Measurements from ENCODE around the gene ATP23.

The ATP23 gene

DNA sequence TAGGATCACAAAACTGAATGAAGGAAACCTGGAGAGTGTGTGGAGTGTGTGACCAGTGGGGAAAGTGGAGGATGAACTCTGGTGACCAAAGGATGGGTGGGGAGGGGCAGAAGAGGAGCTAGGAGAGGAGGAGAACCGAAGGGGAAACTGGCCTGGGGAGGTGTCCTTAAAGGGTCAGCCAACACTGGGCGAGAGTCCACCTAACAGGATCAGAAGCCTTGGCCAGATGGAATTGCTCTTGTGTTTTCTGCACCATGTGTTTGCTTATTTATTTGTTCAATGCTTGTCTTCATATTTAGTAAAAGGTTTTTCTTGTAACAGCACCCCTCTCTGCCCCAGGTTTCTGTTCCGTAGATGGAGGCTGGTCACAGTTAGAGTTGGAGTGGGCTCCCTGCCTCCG, 34.5 kb upstream of the ATP23 start:
- H3K4me3 Mint-ChIP-seq: no peak overlapping the region
- peaks cover 15% of the 10 kb centered on the region for H3K27me3 Mint-ChIP-seq (ENCODE audit: low read depth)
- TF ChIP-seq, protein P1, sequence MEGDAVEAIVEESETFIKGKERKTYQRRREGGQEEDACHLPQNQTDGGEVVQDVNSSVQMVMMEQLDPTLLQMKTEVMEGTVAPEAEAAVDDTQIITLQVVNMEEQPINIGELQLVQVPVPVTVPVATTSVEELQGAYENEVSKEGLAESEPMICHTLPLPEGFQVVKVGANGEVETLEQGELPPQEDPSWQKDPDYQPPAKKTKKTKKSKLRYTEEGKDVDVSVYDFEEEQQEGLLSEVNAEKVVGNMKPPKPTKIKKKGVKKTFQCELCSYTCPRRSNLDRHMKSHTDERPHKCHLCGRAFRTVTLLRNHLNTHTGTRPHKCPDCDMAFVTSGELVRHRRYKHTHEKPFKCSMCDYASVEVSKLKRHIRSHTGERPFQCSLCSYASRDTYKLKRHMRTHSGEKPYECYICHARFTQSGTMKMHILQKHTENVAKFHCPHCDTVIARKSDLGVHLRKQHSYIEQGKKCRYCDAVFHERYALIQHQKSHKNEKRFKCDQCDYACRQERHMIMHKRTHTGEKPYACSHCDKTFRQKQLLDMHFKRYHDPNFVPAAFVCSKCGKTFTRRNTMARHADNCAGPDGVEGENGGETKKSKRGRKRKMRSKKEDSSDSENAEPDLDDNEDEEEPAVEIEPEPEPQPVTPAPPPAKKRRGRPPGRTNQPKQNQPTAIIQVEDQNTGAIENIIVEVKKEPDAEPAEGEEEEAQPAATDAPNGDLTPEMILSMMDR (IDR thresholded peaks at IDR 0.05; ENCODE audit: unreplicated experiment in 3 of 3): no peak
- no peaks in the 10 kb centered on the region for H3K9me3 Mint-ChIP-seq
- no peaks in the 10 kb centered on the region for H3K36me3 Mint-ChIP-seq (ENCODE audit: low read depth)
- peaks cover 17% of the 10 kb centered on the region for H3K4me1 Mint-ChIP-seq
- H3K27ac Mint-ChIP-seq: peak overlapping the region in 1 of 3 experiments; percentile 4

DNA sequence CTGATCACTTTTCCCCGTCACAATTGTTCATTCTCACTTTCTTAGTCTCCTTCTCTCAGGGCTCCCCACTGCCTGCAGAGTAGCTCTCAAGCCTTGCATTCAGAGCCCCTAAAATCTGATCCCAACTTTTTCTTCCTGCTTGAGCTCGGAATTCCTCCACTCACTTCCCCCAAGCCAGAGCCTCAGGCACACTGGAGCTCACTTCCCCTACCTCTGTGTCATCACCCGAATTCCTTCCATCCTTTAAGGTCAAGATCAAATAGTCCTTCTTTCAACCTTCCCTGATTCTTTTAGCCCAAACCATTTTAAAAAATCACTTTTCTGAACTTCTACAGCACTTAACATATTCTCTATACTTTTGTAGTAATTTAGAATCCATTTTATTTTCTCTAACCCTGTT, 34.1 kb upstream of the ATP23 start:
- TF ChIP-seq, protein P1 (IDR thresholded peaks at IDR 0.05; ENCODE audit: unreplicated experiment in 3 of 3): no peak
- H3K36me3 Mint-ChIP-seq (ENCODE audit: low read depth): no peaks in the 10 kb centered on the region
- H3K27me3 Mint-ChIP-seq (ENCODE audit: low read depth): peaks cover 15% of the 10 kb centered on the region
- H3K4me1 Mint-ChIP-seq: peaks cover 16% of the 10 kb centered on the region
- no peaks in the 10 kb centered on the region for H3K9me3 Mint-ChIP-seq
- H3K27ac Mint-ChIP-seq: peak overlapping the region in 1 of 3 experiments; percentile 4
- no peak overlapping the region for H3K4me3 Mint-ChIP-seq

DNA sequence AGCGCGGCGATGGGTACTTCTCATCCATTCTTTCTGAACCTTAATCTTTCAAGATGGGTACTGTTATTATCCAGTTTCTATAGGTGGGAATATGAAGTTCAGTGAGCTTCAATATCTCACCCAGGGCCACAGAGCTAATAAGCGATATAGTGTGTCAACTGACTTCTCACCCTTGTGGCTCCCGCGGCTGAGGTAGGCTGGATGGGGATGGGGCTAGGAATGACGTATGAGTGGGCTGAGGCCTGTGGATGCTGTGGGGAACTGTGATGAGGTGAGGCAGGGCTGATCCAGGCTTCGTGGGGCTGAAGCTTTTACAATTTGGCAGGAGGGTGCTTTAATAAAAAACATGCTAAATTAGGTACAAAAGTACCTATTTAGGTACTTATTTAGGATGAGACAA, 32.9 kb upstream of the ATP23 start:
- no peaks in the 10 kb centered on the region for H3K9me3 Mint-ChIP-seq
- peaks cover 19% of the 10 kb centered on the region for H3K27me3 Mint-ChIP-seq (ENCODE audit: low read depth)
- H3K36me3 Mint-ChIP-seq (ENCODE audit: low read depth): no peaks in the 10 kb centered on the region
- no peak overlapping the region for H3K4me3 Mint-ChIP-seq
- H3K27ac Mint-ChIP-seq: no peak overlapping the region
- TF ChIP-seq, protein P1 (IDR thresholded peaks at IDR 0.05; ENCODE audit: unreplicated experiment in 3 of 3): no peak
- peaks cover 11% of the 10 kb centered on the region for H3K4me1 Mint-ChIP-seq

DNA sequence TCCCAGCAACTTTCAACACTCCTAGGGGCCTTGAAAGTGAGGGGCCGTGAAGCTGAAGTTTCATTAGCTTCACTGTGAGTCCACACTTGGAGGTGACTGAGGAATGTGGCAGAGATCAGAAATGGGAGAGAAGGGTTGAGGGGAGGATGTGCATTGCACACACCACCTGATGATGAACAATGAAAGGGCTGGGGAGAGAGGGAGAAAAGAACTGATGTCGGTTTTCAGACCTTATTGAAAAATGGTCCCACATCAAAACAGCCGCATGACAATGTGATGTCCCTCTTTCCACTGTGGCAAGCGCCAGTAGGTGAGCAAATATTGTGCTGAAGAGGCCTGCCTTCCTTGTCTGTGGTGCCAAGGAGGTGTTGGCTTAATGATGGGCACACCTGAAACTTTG, 32.3 kb upstream of the ATP23 start:
- TF ChIP-seq, protein P1 (IDR thresholded peaks at IDR 0.05; ENCODE audit: unreplicated experiment in 3 of 3): no peak
- Mint-ChIP-seq H3K36me3 (ENCODE audit: low read depth) (no peaks in the 10 kb centered on the region), H3K9me3 (no peaks in the 10 kb centered on the region), H3K27ac (no peak overlapping the region), H3K4me3 (no peak overlapping the region), H3K27me3 (ENCODE audit: low read depth) (peaks cover 19% of the 10 kb centered on the region), H3K4me1 (peaks cover 11% of the 10 kb centered on the region)

DNA sequence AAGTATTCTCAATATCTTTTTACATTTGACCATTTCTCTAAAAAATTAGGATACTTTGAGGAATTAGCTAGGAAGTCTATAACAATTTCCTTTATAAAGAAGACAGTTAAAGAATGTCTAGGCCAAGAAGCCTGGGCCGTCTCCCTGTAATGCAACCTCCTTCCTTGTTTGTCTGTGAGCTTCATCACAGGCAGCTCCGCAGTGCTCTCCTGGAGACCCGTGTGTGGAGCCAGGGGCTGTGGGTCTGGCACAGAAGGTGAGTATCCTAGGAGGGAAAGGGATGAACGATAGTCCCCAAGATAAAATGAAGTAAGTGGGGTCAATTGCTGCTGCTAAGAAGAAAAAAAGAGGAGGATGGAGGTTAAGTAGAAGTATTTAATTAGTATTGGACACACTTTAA, 31.8 kb upstream of the ATP23 start:
- H3K9me3 Mint-ChIP-seq: no peaks in the 10 kb centered on the region
- peaks cover 11% of the 10 kb centered on the region for H3K4me1 Mint-ChIP-seq
- peaks cover 23% of the 10 kb centered on the region for H3K27me3 Mint-ChIP-seq (ENCODE audit: low read depth)
- H3K36me3 Mint-ChIP-seq (ENCODE audit: low read depth): no peaks in the 10 kb centered on the region
- H3K4me3 Mint-ChIP-seq: no peak overlapping the region
- TF ChIP-seq, protein P1 (IDR thresholded peaks at IDR 0.05; ENCODE audit: unreplicated experiment in 3 of 3): no peak
- H3K27ac Mint-ChIP-seq: no peak overlapping the region

DNA sequence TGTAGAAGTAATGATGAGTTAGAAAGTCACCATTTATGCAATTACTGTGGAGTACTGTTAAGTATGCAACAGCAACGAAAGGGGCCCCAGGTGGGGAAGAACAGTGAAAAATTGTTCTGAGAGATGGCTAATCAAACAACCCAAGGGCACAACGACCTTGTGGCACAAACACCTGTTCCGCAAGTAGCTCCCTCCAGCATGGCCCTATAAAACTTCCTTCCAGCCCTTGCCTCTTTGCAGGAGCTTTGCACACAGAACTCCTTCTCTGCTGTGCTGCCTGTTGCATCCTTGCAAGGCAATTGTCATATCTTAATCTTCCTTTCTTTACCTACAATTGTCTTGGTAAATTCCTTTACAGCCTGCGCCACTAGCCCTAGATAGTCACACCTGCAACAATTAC, 23.2 kb upstream of the ATP23 start:
- peaks cover 20% of the 10 kb centered on the region for H3K27me3 Mint-ChIP-seq (ENCODE audit: low read depth)
- H3K27ac Mint-ChIP-seq: no peak overlapping the region
- TF ChIP-seq, protein P1 (IDR thresholded peaks at IDR 0.05; ENCODE audit: unreplicated experiment in 3 of 3): no peak
- no peak overlapping the region for H3K4me3 Mint-ChIP-seq
- H3K4me1 Mint-ChIP-seq: no peaks in the 10 kb centered on the region
- peaks cover 3% of the 10 kb centered on the region for H3K9me3 Mint-ChIP-seq
- peaks cover 4% of the 10 kb centered on the region for H3K36me3 Mint-ChIP-seq (ENCODE audit: low read depth)
